A673 (cell line): ENCODE data around the gene B3GALT5. TPM values are rescaled to one million over a fixed set of nuclear protein-coding genes. Genes with fewer than 3 reads are reported as not detected.

Source experiments
- BruUV-seq: library from RNA; stranded (reverse); fragments of 400-500 nt; replicated peaks from 2 replicates; lab custom pipeline; 2021; lab: Mats Ljungman, UMichigan
- CTCF ChIA-PET: fragments of 300-600 bp; sonication (Branson Sonifier 250); formaldehyde crosslinking; loops from one replicate; lab custom pipeline; 2022; ENCODE audit warnings: antibody characterized with exemption; lab: Charles Lee
- POLR2A ChIA-PET: fragments of 300-600 bp; sonication (Branson Sonifier 250); formaldehyde crosslinking; loops from one replicate; lab custom pipeline; 2022; ENCODE audit warnings: antibody characterized with exemption; ENCODE audit not compliant: low non-redundant PET; lab: Charles Lee
- DNase-seq: peaks from one replicate; pipeline ENCODE4 v3.0.0-alpha.2; 2015; ENCODE audit warnings: low spot score
- H3K27ac ChIP-seq: fragments of 200-600 bp; sonication (generic); 2 replicates; pipeline ENCODE4 v1.5.1; 2016; ENCODE audit warnings: mixed run types, low read depth, mild to moderate bottlenecking, mixed read lengths, antibody characterized with exemption, low read length; ENCODE audit not compliant: poor library complexity, severe bottlenecking
- H3K27me3 ChIP-seq: fragments of 200-600 bp; sonication (generic); replicated peaks from 2 replicates; pipeline ENCODE4 v1.6.1; 2017; ENCODE audit warnings: mixed run types, low read depth, mild to moderate bottlenecking, mixed read lengths, antibody characterized with exemption, low read length; ENCODE audit not compliant: insufficient read depth, poor library complexity
- H3K36me3 ChIP-seq: fragments of 200-600 bp; sonication (generic); 2 replicates; pipeline ENCODE4 v1.6.1; 2016; ENCODE audit warnings: mixed run types, mild to moderate bottlenecking, mixed read lengths, antibody characterized with exemption, low read length; ENCODE audit not compliant: insufficient read depth, poor library complexity, severe bottlenecking
- H3K4me1 ChIP-seq: fragments of 200-600 bp; sonication (generic); 2 replicates; pipeline ENCODE4 v1.6.1; 2017; ENCODE audit warnings: mixed run types, mild to moderate bottlenecking, mixed read lengths, antibody characterized with exemption, low read length; ENCODE audit not compliant: insufficient read depth, poor library complexity, severe bottlenecking
- H3K4me3 ChIP-seq: fragments of 200-600 bp; sonication (generic); 2 replicates; pipeline ENCODE4 v1.5.1; 2016; ENCODE audit warnings: low read depth, mixed run types, mild to moderate bottlenecking, mixed read lengths, low read length; ENCODE audit not compliant: poor library complexity, severe bottlenecking
- H3K9me3 ChIP-seq: fragments of 200-600 bp; sonication (generic); 2 replicates; pipeline ENCODE4 v1.6.1; 2016; ENCODE audit warnings: mixed run types, low read depth, mild to moderate bottlenecking, mixed read lengths, antibody characterized with exemption, low read length; ENCODE audit not compliant: poor library complexity, severe bottlenecking
- CTCF ChIP-seq: fragments of 300-800, 200-600 bp; sonication (generic); conservative IDR thresholded peaks from 2 replicates; pipeline ENCODE4 v1.5.1; 2017; ENCODE audit warnings: low read depth, mild to moderate bottlenecking, antibody characterized with exemption, low read length, moderate library complexity, mixed read lengths
- EZH2 ChIP-seq: fragments of 200-600 bp; sonication (generic); IDR thresholded peaks from 2 replicates; pipeline ENCODE4 v1.6.1; 2017; ENCODE audit warnings: borderline replicate concordance, low read depth, mild to moderate bottlenecking, mixed read lengths, antibody characterized with exemption, low read length; ENCODE audit not compliant: poor library complexity, severe bottlenecking
- intact Hi-C: fragments of 100-400 bp; cut with micrococcal nuclease; formaldehyde crosslinking; loops from one replicate; pipeline ENCODE4 v1.10.0; 2022; ENCODE audit not compliant: unreplicated experiment
- total RNA-seq: library from RNA; stranded (reverse); gene quantifications from 2 replicates; pipeline ENCODE4 v1.2.3, GENCODE V29; 2021

B3GALT5 gene
- total RNA-seq, 1 experiment from 2014 or later, result 0.32 TPM

DNA sequence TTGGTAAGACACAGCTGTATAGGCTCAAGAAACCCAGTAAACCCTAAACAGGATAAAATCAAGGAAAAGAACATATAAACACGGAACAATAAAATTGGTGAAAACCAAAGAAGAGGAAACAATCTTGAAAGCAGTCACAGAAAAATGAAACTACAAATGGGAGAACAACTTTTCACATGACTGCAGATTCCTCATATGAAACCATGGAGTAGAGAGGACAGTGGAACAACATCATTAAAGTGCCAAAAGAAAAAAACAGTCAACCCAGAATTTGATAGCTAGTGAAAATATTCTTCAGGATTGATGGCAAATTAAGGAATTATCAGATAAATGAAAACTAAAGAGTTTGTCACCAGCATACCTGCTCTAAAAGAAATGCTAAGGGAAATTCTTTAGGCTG lies 23.9 kb upstream of the B3GALT5 start:
- Histone ChIP-seq H3K4me1 (no peaks in the 10 kb centered on the region), H3K4me3 (no peak overlapping the region), H3K9me3 (no peaks in the 10 kb centered on the region), H3K27ac (no peak overlapping the region), H3K27me3 (no peaks in the 10 kb centered on the region), H3K36me3 (no peaks in the 10 kb centered on the region)
- TF ChIP-seq CTCF (no peak), EZH2 (no peak)
- CTCF ChIA-PET, result no interaction called here
- POLR2A ChIA-PET, result no interaction called here
- BruUV-seq, result no TSS peak
- intact Hi-C loops, result no loop called here
- DNase-seq, result no peak

- no peaks in the 10 kb centered on the region for H3K4me1 ChIP-seq
- H3K36me3 ChIP-seq, result no peaks in the 10 kb centered on the region
- H3K9me3 ChIP-seq, result no peaks in the 10 kb centered on the region
- no peak overlapping the region for H3K4me3 ChIP-seq
- BruUV-seq, result no TSS peak
- POLR2A ChIA-PET, result no interaction called here
- CTCF ChIA-PET, result no interaction called here
- DNase-seq, result no peak
- TF ChIP-seq CTCF, result no peak
- no peak for TF ChIP-seq EZH2
- no peaks in the 10 kb centered on the region for H3K27me3 ChIP-seq
- intact Hi-C loops, result no loop called here
- no peak overlapping the region for H3K27ac ChIP-seq
These were observed 19.2 kb upstream of the B3GALT5 start for GRCh38 chr21:39593522-39593921.

DNA sequence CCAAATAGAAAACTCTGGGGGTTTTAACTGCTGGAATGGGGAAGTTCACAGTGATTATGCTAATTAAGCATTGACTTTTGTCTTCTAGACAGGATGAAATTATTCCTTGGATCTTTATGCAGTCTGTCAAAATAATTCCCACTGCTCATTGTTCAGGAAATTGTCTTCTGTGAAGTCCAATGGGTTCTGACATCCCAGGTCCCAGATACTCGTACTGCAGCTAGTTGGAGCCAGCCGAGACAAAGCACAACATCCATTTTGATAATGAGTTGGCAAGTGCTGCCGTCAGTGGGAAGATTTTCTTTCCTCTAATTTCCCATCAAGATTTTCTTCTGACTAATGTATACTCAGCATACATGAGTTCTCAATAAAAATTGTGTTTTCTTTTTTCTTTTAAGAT lies 17.3 kb upstream of the B3GALT5 start:
- no peak for DNase-seq
- H3K36me3 ChIP-seq, result no peaks in the 10 kb centered on the region
- TF ChIP-seq EZH2, result no peak
- TF ChIP-seq CTCF, result no peak
- no peak overlapping the region for H3K27ac ChIP-seq
- H3K4me3 ChIP-seq, result no peak overlapping the region
- intact Hi-C loops, result no loop called here
- no peaks in the 10 kb centered on the region for H3K27me3 ChIP-seq
- ChIA-PET CTCF (no interaction called here), POLR2A (no interaction called here)
- no TSS peak for BruUV-seq
- no peaks in the 10 kb centered on the region for H3K9me3 ChIP-seq
- no peaks in the 10 kb centered on the region for H3K4me1 ChIP-seq
